ENCODE results near the gene CALR.
"Not testable (repeated sequence)": the region's sequence is repeated elsewhere in the genome, so short reads cannot be mapped to it uniquely, and the experiment has no call there.

The CALR gene

GRCh38 chr19:12937927-12938778 is at the start of gene CALR:
Gene CALR (plus strand): TSS chr19:12938609. CDS start chr19:12938680, 71 bp downstream.
- DNase-seq (ENCODE audit: low spot score) = peak; percentile 99

GRCh38 chr19:12890299-12890786 is 48.1 kb upstream of the CALR start:
- not testable (repeated sequence) for DNase-seq (ENCODE audit: low spot score)

GRCh38 chr19:12890787-12891552 is 47.4 kb upstream of the CALR start, which contains the start of gene GCDH:
Gene GCDH (plus strand): TSS chr19:12891160. CDS start chr19:12891305, 145 bp downstream.
- DNase-seq (ENCODE audit: low spot score) = peak; percentile 100

- no peak for DNase-seq (ENCODE audit: low spot score)
Observed at GRCh38 chr19:12891553-12892021, 46.8 kb upstream of the CALR start.

GRCh38 chr19:12893582-12893981 is 44.8 kb upstream of the CALR start:
- no peak for DNase-seq (ENCODE audit: low spot score)

- DNase-seq (ENCODE audit: low spot score) = no peak
Observed at GRCh38 chr19:12896460-12896859, 41.9 kb upstream of the CALR start.

- no peak for DNase-seq (ENCODE audit: low spot score)
Observed at GRCh38 chr19:12899891-12900518, 38.4 kb upstream of the CALR start.

GRCh38 chr19:12907166-12907565 is 31.2 kb upstream of the CALR start:
- no peak for DNase-seq (ENCODE audit: low spot score)

GRCh38 chr19:12912571-12912970 is 25.8 kb upstream of the CALR start:
- no peak for DNase-seq (ENCODE audit: low spot score)

GRCh38 chr19:12913011-12913561 is 25.3 kb upstream of the CALR start:
- no peak for DNase-seq (ENCODE audit: low spot score)

GRCh38 chr19:12913851-12914690 is 24.3 kb upstream of the CALR start:
- DNase-seq (ENCODE audit: low spot score) = no peak

- DNase-seq (ENCODE audit: low spot score) = not testable (repeated sequence)
Observed at GRCh38 chr19:12915860-12916259, 22.5 kb upstream of the CALR start.

GRCh38 chr19:12918253-12918652 is 20.2 kb upstream of the CALR start:
- DNase-seq (ENCODE audit: low spot score) = no peak

- DNase-seq (ENCODE audit: low spot score) = no peak
Observed at GRCh38 chr19:12921047-12921446, 17.4 kb upstream of the CALR start.

- no peak for DNase-seq (ENCODE audit: low spot score)
Observed at GRCh38 chr19:12922959-12923358, 15.4 kb upstream of the CALR start.

GRCh38 chr19:12924621-12925310 is 13.6 kb upstream of the CALR start:
- DNase-seq (ENCODE audit: low spot score) = no peak

- no peak for DNase-seq (ENCODE audit: low spot score)
Observed at GRCh38 chr19:12930002-12930645, 8.3 kb upstream of the CALR start.

GRCh38 chr19:12932392-12933286 is 5.8 kb upstream of the CALR start:
- no peak for DNase-seq (ENCODE audit: low spot score)

Data from HuH-7.5 (cell line).